H1 (cell line): Measurements from ENCODE around the gene BRD7. TPM values are rescaled to one million over a fixed set of nuclear protein-coding genes. Genes with fewer than 3 reads are reported as not detected.

ENCODE experiments used
- EP300 ChIP-seq, 2 experiments: IDR thresholded peaks; 1 replicate in 1 of 2; 2 replicates in 1 of 2; pipeline ENCODE4 v1.6.1; 2011 to 2012; ENCODE audit warnings: low read depth in 2 of 2, low read length in 2 of 2, mild to moderate bottlenecking in 2 of 2, borderline replicate concordance in 1 of 2, inconsistent platforms in 1 of 2, moderate library complexity in 1 of 2
- JUND ChIP-seq: IDR thresholded peaks from 2 replicates; pipeline ENCODE4 v1.6.1; 2011; ENCODE audit warnings: mild to moderate bottlenecking, improper control_type of control experiment, low read length
- RNF2 ChIP-seq: fragments of 200-900, 300-1000 bp; sonication (generic); IDR thresholded peaks from 2 replicates; pipeline ENCODE4 v1.7.1; 2016; ENCODE audit warnings: borderline replicate concordance, low read depth, mild to moderate bottlenecking, antibody characterized with exemption, low read length; ENCODE audit not compliant: poor library complexity, severe bottlenecking; ENCODE audit errors: missing control alignments
- TEAD4 ChIP-seq: IDR thresholded peaks from 2 replicates; pipeline ENCODE4 v1.6.1; 2012; ENCODE audit warnings: low read depth, low read length, inconsistent platforms, mixed read lengths
- polyA plus RNA-seq, 7 experiments: library from polyadenylated mRNA; depleted of rRNA in 3 of 7; stranded (reverse) in 5 of 7; unstranded in 2 of 7; fragments of >200 nt in 5 of 7; fragments of 200-250 nt in 2 of 7; gene quantifications; 1 replicate in 5 of 7; 2 replicates in 1 of 7; 4 replicates in 1 of 7; pipeline versions ENCODE4 v1.2.1 to v1.2.3, GENCODE V29; 2011 to 2013; ENCODE audit warnings: missing spikeins in 2 of 7, mixed read lengths in 2 of 7
- total RNA-seq: library from RNA; stranded (reverse); fragmentation: NEBNext Ultra II Directional; extraction: Animal tissue kit (Norgen Biotek cat#: 25700); gene quantifications from 2 replicates; pipeline ENCODE4 v1.2.1, GENCODE V29; 2021

The BRD7 gene
- total and polyA plus RNA-seq, 2 of the 8 experiments (the other 6 are each of a cell fraction or from before 2014, with no cell fraction given), result 42.5 to 120 TPM

DNA sequence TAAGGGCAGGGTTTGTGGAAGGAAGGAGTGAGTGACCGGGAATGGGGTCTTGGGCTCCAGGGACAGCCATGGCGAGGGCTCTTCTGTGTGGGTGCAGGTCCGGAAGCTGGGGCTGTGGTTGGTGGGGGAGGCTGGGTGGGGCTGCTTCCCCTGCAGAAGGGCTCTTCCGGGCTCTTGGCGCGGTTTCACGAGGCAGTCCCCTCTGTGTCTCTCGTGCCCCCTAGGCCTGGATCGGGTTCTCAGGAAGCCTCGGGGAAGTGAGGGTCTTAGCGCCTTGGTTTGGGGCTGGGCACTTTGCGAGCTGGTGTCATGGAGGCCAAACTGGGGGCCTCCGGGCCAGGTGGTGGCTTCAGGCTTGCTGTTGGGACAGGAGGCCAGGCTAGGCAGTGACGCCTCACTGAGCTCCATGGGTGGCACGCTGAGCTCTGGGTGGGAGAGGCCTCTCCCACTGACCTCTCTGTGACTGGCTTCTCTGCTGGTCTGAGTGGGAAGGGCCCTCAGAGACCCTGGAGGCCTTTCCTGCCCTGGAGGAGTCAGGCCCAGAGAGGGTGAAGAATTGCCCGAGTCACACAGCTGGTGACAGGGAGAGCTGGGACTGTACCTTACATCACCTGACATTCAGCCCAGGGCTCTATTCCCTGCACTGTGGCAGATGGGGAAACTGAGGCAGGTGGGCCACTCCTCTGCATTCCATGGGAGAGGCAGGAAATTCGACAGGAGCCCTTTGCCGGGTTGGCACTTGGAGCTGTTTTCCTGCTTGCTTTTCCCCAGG is 94.3 kb downstream of the BRD7 start (continued):
- TF ChIP-seq RNF2 (no peak), EP300 (IDR thresholded peaks at IDR 0.05; ENCODE audit: borderline replicate concordance in 1 of 2, low read depth in 2 of 2, low read length in 2 of 2) (no peak), JUND (no peak), TEAD4 (no peak)
- TF ChIP-seq, all 59 proteins: peak for 0
